Lung (tissue), 12 donors: Measurements from ENCODE around the gene EMCN. TPM values are rescaled to one million over a fixed set of nuclear protein-coding genes. Genes with fewer than 3 reads are reported as not detected.

Source experiments
- ATAC-seq: fragments of 200-7000 bp; cut with Tn5 transposase; one replicate; pipeline ENCODE4 v1.9.1; 2020; ENCODE audit warnings: moderate number of reproducible peaks; ENCODE audit not compliant: insufficient read depth, low FRiP score
- DNase-seq, 3 donors: peaks; one replicate each; pipeline ENCODE4 v3.0.0-alpha.2; 2013 to 2017
- H3K27ac ChIP-seq, 2 donors: one replicate each; pipeline ENCODE4 v1.5.1; 2013; ENCODE audit warnings: mild to moderate bottlenecking in 2 of 2, moderate library complexity in 2 of 2, control low read depth in 1 of 2, inconsistent platforms in 1 of 2, low read depth in 1 of 2, low read length in 1 of 2
- H3K27me3 ChIP-seq, 3 donors: one replicate each; pipeline ENCODE4 v1.5.1; 2013; ENCODE audit warnings: low read length in 2 of 3; ENCODE audit not compliant: control insufficient read depth in 3 of 3, insufficient read depth in 3 of 3
- H3K36me3 ChIP-seq, 4 donors: one replicate each; pipeline ENCODE4 v1.5.1; 2013; ENCODE audit warnings: low read length in 4 of 4, mild to moderate bottlenecking in 1 of 4, moderate library complexity in 1 of 4; ENCODE audit not compliant: control insufficient read depth in 4 of 4, insufficient read depth in 4 of 4
- H3K4me1 ChIP-seq, 5 donors: one replicate each; pipeline ENCODE4 v1.5.1; 2013; ENCODE audit warnings: low read length in 5 of 5, mild to moderate bottlenecking in 2 of 5, moderate library complexity in 1 of 5; ENCODE audit not compliant: control insufficient read depth in 5 of 5, insufficient read depth in 5 of 5
- H3K4me3 ChIP-seq: one replicate; pipeline ENCODE4 v1.5.1; 2013; ENCODE audit warnings: mild to moderate bottlenecking, control low read depth, moderate library complexity
- H3K9ac ChIP-seq, 2 donors: one replicate each; pipeline ENCODE4 v1.5.1; 2013; ENCODE audit warnings: low read length in 2 of 2, control low read depth in 1 of 2; ENCODE audit not compliant: insufficient read depth in 1 of 2
- H3K9me3 ChIP-seq, 4 donors: one replicate each; pipeline ENCODE4 v1.5.1; 2013; ENCODE audit warnings: low read length in 3 of 4, mild to moderate bottlenecking in 1 of 4, moderate library complexity in 1 of 4; ENCODE audit not compliant: control insufficient read depth in 4 of 4, insufficient read depth in 3 of 4
- polyA plus RNA-seq, 2 donors: library from polyadenylated mRNA; stranded (reverse); fragments of 200-250 nt; gene quantifications; one replicate each; pipeline ENCODE4 v1.2.1, GENCODE V29; 2013
- total RNA-seq, 2 donors: library from RNA; depleted of rRNA in 1 of 2; stranded (reverse); fragments of >200 nt in 1 of 2; gene quantifications; one replicate each; pipeline ENCODE4 v1.2.1, GENCODE V29; 2014 to 2021
- TF ChIP-seq, protein P1 (sequence below): IDR thresholded peaks from 2 replicates; pipeline ENCODE4 v1.5.1; 2012; ENCODE audit warnings: mild to moderate bottlenecking; ENCODE audit errors: control extremely low read depth, extremely low read depth
- donor health status: control.
- donor health status: control.
- donor health status: Bipolar disorder and iron deficiency.
- donor health status: healthy.
- donor health status: DM: yes; HTN: yes; CAD: no.

The EMCN gene
- total and polyA plus RNA-seq, 4 donors: 5.8 to 90.8 (median 20.6) TPM

DNA sequence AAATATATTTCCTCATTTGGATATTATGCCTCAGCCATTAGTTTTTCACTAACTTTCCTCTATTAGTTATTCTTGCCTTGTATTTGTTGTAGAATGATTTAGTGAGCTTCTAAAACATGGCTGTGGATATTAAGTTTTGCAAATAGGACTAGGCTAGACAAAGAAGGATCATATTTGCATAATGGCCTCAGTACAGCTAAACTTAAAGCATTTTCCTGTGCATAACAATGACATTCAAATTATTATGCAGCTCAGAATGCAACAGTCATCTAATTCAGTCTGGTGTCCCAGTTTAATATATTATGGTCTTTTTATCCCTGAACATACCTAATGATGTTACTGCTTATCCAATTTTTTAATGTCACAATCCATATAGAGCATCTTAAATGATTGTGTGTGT lies 172.2 kb downstream of the EMCN start:
- H3K4me3 ChIP-seq: no peak overlapping the region
- ATAC-seq: no peak
- H3K9me3 ChIP-seq: no peaks in the 10 kb centered on the region
- H3K27me3 ChIP-seq: no peaks in the 10 kb centered on the region
- no peaks in the 10 kb centered on the region for H3K4me1 ChIP-seq
- no peaks in the 10 kb centered on the region for H3K36me3 ChIP-seq
- H3K9ac ChIP-seq: no peak overlapping the region
- H3K27ac ChIP-seq: no peak overlapping the region
- TF ChIP-seq, protein P1, sequence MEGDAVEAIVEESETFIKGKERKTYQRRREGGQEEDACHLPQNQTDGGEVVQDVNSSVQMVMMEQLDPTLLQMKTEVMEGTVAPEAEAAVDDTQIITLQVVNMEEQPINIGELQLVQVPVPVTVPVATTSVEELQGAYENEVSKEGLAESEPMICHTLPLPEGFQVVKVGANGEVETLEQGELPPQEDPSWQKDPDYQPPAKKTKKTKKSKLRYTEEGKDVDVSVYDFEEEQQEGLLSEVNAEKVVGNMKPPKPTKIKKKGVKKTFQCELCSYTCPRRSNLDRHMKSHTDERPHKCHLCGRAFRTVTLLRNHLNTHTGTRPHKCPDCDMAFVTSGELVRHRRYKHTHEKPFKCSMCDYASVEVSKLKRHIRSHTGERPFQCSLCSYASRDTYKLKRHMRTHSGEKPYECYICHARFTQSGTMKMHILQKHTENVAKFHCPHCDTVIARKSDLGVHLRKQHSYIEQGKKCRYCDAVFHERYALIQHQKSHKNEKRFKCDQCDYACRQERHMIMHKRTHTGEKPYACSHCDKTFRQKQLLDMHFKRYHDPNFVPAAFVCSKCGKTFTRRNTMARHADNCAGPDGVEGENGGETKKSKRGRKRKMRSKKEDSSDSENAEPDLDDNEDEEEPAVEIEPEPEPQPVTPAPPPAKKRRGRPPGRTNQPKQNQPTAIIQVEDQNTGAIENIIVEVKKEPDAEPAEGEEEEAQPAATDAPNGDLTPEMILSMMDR: no peak
- DNase-seq: no peak
